GM21717 (cell line): ENCODE data around the gene KRTAP10-8.
"Not testable (repeated sequence)": the region's sequence is repeated elsewhere in the genome, so short reads cannot be mapped to it uniquely, and the experiment has no call there.

ENCODE experiments used
- ATAC-seq: cut with Tn5 transposase; IDR thresholded peaks from one replicate; pipeline ENCODE4 v1.9.1; 2021; ENCODE audit warnings: mild to moderate bottlenecking, moderate library complexity; ENCODE audit not compliant: unreplicated experiment

The KRTAP10-8 gene, protein sequence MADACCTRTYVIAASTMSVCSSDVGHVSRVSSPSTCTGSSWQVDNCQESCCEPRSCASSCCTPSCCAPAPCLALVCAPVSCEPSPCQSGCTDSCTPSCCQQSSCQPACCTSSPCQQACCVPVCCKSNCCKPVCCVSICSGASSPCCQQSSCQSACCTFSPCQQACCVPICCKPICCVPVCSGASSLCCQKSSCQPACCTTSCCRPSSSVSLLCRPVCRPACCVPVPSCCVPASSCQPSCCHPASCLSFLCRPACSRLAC

DNA sequence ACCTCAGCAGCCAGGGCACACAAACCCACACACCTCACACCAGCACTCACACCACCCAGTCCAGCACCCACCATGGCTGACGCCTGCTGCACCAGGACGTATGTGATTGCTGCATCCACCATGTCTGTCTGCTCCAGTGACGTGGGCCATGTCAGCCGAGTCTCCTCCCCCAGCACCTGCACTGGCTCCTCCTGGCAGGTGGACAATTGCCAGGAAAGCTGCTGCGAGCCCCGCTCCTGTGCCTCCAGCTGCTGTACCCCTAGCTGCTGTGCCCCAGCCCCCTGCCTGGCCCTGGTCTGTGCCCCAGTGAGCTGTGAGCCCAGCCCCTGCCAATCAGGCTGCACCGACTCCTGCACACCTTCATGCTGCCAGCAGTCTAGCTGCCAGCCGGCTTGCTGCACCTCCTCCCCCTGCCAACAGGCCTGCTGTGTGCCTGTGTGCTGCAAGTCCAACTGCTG is at the start of gene KRTAP10-8:
TSS of gene KRTAP10-8 (plus strand) at position 51 of the 458 bp plus-strand sequence. CDS start at position 73, 22 bp downstream.
- no peak for ATAC-seq

DNA sequence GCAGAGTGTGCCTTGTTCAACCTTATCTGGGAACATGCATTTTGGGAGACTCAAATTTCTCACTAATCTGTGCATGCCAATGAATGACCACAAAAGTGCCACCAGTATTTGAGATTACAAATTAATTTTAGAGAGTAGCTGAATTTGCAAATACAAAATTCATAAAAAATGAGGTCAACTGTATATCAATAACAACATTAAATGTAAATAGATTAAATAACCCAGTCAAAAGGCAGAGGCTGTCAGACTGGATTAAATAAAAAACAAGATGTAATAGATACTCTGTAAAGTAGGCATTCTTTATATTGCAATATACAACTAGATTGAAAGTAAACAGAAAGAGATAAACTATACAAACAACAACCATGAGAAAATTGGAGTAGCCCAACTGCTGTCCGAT is 47.8 kb upstream of the KRTAP10-8 start:
- ATAC-seq, result no peak

DNA sequence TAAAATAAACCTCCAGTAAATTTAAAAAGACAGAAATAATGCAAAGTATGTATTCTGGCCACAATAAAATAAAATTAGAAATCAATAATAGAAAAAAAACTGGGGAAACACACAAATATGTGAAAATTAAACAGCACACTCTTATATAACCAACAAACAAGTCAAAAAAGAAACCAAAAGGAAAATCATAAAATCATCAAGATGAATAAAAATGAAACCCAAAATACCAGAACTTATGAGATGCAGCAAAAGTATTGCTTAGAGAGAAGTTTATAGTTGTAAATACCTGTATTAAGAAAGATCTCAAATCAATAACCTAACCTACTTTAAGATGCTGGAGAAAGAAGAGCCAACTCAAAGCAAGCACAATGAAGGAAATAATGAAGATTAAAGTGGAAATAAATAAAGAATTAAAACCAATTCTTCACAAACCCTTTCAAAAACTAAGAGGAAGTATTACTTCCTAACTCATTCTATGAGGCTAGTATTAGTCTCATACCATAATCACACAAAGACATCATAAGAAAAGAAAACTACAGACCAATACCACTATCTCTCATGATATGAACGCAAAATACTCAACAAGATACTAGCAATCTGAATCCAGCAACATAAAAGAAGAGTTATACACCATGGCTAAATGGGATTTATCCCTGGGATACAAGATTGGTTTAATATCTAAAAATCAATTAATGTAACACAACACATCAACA is 46.8 kb upstream of the KRTAP10-8 start:
- no peak for ATAC-seq

DNA sequence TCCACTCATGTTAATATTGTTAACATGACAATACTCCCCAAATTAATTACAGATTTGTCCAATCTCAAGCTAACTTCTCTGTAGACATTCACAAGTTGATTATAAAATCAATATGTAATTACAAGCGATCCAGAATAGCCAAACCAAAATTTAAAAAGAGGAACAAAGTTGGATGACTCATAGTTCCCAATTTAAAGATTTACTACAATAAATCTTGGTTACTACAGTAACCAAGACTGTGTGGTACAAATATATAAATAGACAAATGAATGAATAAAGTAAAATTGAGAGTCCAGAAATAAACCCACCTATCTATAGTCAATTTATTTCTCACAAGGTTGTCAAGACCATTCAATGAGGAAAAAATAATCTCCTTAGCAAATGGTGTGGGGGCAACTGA is 45.5 kb upstream of the KRTAP10-8 start:
- ATAC-seq, result no peak

DNA sequence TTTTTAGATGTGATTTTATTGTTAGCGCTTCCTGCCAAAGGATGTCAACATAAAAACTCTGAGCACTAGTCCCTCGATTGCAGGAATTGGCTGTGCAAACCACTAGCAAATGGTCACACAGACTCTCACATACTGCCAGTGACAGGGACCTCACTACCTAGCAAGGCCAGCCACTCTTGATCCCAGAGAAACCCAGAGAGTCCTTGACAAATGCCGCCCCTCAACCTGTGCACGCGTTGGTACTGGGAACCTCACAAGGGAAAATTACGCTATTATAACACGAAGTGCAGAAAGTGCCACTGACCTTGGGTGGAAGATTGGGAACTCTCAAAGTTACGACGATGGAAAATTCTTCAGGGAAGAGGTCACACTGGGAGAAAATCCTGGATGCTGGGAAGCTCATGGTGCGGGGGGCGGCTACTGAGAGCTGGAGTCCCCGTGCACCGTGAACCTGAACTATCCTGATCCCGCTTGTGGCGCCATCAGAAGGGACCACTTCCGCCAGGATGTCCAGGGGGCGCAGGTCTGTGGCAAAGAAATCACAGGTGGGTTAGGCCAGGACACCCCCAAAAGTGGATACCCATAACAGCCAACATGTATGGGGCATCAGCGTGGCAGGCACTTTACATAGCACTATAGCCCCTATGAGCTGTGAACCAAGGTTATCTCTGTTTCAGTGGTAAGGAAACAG is 44.3 kb upstream of the KRTAP10-8 start:
- ATAC-seq, result no peak

DNA sequence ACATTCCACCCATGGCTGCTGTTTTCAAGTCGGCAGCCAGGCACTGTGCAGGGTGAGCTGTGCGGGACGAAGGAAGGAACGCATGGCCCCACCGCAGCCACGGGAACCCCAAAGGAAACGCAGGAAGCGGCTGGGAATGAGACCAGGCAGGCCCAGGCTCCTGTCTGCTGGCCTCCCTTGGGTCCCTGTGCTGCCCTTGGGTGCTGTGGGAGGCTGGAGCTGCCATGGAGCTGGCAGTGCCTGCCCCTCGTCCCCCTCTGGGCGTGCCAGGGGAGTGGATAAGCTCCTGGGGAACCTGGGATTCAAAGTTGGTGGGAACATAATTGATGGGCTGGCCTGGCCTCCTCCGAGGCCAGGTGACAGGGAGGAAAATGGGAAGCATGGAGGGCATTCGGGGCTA is 43.6 kb upstream of the KRTAP10-8 start:
- ATAC-seq, result no peak

DNA sequence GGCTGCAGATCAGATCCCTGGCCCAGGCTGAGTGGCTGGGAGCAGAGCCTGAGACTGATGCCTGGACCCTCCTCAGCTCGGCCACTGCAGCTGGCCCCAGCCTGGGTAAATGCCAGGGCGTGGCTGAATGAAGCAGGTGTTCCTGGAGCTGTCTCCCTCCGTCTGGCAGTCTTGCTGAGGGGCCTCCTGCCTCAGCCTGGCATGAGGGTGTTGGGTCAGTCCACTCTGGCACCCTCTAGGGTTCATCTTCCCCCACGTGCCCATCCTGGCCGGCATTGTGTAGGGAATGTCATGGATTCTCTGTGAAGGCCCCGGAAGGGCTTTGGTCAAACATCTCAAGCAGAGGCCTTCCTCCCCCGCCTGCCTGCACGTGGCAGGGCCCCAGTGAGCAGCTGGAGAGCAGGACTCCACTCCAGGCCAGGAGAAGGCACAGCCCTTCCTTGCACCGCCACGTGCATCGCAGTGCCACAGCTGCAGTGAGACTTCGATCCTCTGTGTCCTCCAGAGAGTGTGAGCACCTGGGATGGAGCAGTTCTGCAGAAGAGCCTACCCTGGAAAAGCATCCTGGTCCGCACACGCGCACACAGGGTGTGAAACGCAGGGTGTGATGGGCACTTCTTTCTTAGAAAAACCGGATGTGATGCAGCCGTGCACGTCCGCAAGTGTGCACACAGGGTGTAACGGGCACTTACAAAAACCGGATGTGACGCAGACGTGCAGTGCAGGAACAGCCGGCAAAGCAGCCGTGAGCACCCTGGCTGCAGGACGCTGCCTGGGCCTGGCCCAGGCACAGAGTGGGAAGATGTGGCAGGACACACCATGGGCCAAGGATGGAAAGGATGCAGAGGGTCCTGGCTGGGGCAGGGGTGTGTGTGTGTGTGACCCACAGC is 43.0 kb upstream of the KRTAP10-8 start:
- no peak for ATAC-seq

DNA sequence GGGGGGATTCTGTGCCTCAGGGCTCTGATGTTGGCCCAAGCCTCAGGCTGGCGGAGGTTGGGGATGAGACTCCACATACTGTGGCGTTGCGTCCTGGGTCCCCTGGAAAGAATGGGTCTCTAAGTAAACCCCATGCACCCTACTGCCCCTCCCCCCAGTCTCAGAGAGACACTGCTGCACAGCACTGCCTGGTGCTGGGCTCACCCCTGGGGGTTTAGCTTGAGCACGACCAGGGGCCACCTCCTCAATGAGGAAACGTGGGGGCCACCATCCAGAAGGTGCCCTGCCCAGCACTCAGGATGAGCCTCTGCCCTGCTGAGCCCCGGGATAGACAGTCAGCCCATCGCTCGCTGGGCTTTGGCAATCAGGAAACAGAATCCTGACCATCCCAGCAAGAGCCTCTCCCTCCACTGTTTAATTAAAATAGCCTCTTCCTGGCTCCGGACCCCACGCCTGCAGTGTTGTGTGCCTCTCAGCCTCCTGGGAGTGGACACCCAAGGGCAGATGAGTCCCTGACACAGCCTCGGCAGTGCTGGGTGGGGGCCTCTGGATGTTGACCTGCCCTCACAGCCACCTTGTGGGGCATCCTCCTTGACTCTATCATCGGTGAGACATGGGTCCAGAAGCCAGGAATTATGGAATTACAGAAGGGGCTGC is 41.9 kb upstream of the KRTAP10-8 start:
- ATAC-seq, result no peak

DNA sequence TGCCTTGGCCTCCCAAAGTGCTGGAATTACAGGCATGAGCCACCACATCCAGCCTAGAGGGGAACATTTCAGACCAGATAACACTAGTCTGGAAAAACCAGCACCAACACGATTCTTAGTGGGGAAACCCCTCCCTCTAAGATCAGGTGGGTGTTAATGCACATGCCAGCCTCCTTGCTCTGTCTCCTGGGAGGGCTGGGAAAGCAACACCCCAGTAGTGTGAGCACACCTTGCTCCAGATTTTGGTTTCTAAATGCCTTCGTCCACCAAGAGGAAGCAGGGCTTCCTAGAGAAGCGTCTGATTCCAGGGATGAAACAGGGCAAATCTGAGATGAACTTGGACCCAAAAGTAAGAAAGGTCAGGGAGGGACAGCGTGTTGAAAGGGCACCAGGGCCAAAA is 40.6 kb upstream of the KRTAP10-8 start:
- ATAC-seq, result no peak

DNA sequence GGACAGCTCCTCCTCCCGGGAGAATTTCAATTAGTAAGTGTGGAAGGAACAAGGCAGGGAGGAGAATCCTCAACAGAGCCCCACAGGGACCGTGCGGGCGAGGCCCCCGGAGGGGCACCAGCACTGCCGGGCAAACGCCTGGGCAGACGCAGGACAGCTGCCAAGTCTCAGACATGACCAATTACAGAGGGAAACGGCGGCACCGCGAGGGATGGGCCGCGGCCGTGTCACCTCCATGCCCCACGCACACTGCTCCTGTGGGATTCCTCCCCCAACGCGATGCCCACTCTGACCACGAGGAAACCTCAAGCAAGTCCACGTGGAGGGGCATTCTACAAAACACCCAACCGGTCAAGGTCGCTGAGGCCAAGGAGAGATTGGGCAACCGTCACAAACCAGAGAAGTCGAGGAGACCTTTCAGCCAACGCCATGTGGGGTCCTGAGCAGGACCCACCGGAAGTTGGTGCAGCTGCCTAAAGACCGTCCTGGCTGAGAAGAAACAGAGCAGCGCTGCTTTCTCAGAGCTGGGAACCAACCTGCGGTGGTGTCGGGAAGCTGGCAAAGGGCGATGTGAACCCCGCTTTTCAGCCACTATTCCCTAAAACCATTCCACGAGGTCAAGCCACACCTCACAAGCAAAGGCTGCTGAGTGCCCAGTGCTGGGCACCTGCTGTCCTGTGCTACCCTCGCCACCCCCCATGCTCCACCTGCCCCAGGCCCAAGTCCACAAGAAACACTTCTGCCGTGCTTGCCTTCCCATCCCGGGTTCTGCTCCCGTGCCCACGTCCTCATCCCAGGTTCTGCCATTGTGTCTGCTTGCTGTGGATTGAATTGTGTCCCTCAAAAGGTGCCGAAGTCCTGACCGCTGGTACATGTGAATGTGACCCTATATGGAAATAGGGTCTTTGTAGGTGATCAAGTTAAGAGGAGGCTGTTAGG is 39.8 kb upstream of the KRTAP10-8 start:
- ATAC-seq, result no peak

DNA sequence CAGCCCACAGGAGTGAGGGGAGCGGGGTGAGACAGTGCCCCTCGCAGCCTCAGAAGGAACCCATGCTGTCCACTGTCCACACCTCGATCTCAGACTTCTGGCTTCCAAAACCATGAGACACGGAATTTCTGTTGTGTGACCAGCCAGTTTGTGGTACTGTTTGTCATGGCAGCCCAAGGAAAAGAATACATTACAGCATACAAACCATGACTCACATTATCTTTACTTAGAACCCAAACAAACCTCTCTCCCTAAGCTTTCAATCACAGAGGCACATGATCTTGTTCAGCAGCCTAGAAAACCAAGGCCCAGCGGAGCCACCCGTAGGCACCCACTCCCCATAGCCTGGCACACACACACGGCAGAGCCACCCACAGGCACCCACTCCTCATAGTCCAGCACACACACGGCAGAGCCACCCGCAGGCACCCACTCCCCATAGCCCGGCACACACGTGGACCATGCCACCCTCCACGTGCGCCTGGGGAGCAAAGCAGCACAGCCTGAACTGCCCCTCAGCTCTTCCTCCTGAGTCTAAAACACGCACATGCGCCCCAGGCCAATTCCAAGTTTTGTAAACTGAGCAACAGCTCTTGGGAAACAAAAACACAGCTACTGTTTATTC is 38.8 kb upstream of the KRTAP10-8 start:
- no peak for ATAC-seq

DNA sequence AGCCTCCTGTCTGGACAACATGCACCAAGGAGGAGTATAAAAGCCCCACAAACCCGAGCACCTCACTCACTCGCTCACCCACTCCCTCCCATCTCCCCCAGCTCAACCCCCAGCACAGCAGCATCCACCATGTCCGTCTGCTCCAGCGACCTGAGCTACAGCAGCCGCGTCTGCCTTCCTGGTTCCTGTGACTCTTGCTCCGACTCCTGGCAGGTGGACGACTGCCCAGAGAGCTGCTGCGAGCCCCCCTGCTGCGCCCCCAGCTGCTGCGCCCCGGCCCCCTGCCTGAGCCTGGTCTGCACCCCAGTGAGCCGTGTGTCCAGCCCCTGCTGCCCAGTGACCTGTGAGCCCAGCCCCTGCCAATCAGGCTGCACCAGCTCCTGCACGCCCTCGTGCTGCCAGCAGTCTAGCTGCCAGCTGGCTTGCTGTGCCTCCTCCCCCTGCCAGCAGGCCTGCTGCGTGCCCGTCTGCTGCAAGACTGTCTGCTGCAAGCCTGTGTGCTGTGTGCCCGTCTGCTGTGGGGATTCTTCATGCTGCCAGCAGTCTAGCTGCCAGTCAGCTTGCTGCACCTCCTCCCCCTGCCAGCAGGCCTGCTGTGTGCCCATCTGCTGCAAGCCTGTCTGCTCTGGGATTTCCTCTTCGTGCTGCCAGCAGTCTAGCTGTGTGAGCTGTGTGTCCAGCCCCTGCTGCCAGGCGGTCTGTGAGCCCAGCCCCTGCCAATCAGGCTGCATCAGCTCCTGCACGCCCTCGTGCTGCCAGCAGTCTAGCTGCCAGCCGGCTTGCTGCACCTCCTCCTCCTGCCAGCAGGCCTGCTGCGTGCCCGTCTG is 38.0 kb upstream of the KRTAP10-8 start, which contains the start of gene KRTAP10-4:
TSS of gene KRTAP10-4 (plus strand) at position 100 of the 827 bp plus-strand sequence. CDS start at position 130, 30 bp downstream.
- ATAC-seq, result not testable (repeated sequence)

DNA sequence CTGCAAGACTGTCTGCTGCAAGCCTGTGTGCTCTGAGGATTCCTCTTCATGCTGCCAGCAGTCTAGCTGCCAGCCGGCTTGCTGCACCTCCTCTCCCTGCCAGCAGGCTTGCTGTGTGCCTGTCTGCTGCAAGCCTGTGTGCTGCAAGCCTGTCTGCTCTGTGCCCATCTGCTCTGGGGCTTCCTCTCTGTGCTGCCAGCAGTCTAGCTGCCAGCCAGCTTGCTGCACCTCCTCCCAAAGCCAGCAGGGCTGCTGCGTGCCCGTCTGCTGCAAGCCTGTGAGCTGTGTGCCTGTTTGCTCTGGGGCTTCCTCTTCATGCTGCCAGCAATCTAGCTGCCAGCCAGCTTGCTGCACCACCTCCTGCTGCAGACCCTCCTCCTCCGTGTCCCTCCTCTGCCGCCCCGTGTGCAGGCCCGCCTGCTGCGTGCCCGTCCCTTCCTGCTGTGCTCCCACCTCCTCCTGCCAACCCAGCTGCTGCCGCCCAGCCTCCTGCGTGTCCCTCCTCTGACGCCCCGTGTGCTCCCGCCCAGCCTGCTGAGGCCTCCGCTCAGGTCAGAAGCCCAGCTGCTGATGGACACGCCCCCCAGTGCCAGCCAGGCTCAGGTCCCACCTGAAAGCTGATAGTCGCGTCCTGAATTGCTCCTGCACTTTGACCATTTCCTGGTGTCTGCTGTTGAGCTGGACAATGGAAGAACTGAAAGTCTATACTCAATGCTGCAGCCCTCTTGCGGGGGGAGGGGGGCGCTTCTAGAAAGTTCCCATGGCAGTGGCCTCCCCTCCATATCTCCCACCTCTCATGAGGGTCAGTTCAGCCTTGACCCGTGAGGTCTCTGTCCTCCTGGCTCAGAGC is 37.2 kb upstream of the KRTAP10-8 start:
- ATAC-seq, result no peak

DNA sequence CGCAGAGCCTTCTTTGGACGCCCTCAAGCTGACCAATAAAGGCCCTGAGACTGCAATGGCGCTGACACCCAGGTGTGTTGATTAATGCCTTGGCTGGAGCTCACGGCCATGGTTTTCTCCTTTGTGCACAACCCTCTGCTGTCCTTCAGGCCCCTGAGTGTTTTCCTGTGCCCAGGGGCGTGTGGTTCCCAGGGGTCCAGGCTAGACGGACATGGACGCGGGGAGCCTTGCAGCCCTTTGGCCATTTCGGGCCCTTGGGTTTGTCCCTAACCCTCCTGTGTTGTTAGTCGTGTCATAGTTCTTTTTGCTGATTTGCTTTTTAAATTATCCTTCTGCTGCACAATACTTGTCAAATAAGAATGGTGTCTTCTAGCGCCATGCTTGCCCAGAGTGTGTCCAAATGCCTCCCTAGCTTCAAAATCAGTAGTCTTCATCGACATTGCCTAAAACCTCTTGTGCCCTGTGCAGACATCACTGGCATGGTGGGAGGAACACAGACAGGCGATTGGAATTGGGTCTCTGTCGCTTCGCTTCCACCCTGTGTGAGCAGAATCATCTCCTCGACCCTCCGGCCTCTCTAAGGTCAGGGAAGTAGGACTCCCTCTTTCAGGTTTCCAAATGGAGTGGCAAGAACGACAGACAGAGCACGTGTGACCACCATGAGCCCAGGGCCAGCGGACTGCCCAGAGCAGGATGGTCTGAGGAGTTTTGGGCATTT is 36.4 kb upstream of the KRTAP10-8 start:
- no peak for ATAC-seq

DNA sequence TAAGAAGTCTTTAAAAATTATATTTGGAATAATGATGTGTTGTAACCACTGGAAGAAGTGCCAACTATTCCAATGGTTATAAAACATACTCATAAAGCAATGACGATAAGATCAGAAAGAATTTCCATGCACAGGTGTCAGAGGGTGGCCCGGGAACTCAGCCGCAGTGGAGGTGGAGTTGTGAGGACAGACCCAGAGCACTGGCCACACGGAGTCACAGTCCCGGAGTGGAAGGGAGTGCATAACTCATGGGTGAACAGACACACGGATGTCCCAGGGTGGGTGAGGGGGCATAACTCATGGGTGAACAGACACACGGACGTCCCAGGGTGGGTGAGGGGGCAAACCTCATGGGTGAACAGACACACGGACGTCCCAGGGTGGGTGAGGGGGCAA is 35.9 kb upstream of the KRTAP10-8 start:
- no peak for ATAC-seq

DNA sequence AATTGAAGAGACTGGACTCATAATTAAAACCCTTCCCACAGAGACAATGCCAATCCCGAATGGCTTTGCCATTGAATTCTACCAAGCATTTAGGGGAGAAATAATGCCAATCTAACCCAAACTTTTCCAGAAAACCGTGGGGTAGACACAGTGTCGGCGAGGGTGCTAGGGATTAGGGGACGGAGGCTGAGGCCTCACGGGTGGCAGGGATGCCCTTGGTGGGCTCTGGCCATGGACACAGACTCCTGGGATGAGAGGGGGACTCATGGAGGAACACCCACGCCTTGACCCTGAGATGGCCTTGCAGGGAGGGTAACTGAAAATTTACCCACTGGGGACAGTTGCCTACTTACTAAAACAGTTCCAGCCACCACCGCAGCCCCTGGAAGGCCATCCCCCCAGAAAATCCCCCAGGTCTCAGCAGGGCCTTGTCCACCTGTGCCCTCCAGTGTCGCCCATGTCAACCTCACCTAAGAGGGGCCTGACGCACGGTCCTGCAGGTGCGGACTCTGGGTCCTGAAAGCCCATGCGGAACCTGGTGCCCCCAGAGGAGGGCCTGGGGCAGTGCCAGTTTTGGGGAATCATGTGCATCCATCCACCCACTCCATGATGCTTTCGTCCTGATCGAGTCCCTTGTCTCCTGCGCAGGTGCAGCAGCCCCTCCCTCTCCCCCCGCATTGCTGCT is 33.4 kb upstream of the KRTAP10-8 start:
- ATAC-seq, result no peak
